ENCODE measurements around the gene EDC3.

The EDC3 gene

DNA sequence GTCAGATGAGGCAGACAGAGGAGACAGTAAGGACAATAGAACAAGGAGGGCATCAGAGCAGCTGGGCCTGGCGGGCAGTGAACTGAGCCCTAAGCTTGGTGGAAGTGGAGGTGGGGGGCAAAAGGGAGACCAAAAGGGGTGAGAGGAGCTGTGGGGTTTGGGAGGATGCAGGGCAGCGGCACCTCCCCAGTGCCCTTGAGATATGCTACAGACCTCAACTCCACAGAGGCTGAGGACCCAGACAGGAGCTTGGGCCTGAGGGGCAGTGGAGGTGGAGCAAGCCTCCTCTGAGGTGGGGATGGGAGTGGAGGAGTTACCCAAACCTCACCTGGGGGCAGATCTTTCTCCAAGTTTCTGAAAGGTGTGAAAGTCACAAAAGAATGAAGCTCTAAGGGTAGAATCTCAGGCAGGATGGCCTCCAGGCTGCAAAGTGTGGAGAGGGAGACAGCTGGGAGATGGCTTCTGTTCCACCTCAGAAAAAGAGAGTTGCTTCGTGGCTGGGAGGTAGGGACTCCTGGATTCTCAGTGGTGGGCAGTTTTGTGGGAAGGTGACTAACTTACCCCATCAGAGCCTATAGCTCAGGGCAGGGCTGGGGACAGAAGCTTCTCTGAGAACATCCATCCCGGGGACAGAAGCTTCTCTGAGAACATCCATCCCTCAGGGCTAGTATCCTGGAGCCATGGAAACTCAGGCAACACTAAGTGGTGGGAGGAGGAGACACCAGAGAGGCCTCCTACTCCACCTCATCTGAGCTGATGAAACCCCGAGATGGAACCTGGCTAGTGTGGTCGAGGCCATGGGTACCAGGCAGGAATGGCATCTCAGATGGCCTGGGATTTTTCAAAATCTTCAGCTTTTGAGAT, 82.5 kb downstream of the EDC3 start:
- no peak overlapping the region for H3K4me3 ChIP-seq (ENCODE audit: low read depth in 1 of 2, low read length in 2 of 2)
- no peaks in the 10 kb centered on the region for H3K27me3 ChIP-seq (ENCODE audit: control insufficient read depth in 1 of 2, insufficient read depth in 2 of 2, low read length in 2 of 2)
- H3K9ac ChIP-seq (ENCODE audit: low read depth in 1 of 2, low read length in 2 of 2), result no peak overlapping the region
- H3K27ac ChIP-seq (ENCODE audit: low read depth, low read length), result no peak overlapping the region
- H3K4me1 ChIP-seq (ENCODE audit: control insufficient read depth in 1 of 2, insufficient read depth in 2 of 2, low read length in 2 of 2), result peaks cover 19 to 20% of the 10 kb centered on the region in 2 donors
- no peaks in the 10 kb centered on the region for H3K36me3 ChIP-seq (ENCODE audit: control insufficient read depth in 1 of 2, insufficient read depth in 2 of 2, low read length in 2 of 2)
- no peaks in the 10 kb centered on the region for H3K9me3 ChIP-seq (ENCODE audit: control insufficient read depth in 1 of 2, low read length in 2 of 2)

DNA sequence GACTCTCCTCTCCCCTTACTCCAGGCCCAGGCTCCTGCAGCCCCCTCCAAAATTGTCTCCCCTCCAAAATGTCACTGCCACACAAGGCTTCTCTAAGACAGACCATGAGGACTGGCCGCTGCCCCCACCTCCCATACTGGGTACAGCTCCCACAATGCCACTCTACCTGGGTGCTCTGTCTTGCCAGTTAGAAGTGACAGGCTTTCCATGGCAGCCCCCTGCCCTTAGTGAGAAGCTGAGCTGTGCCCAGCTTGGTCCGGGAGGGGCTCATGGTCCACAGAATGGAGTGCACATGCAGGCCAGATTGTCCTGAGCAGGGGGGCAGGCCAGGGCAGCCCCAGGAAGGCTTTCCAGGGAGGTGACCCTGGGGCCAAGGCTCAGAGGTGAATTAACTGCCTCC, 83.1 kb downstream of the EDC3 start:
- no peaks in the 10 kb centered on the region for H3K36me3 ChIP-seq (ENCODE audit: control insufficient read depth in 1 of 2, insufficient read depth in 2 of 2, low read length in 2 of 2)
- peaks cover 13 to 14% of the 10 kb centered on the region in 2 donors for H3K4me1 ChIP-seq (ENCODE audit: control insufficient read depth in 1 of 2, insufficient read depth in 2 of 2, low read length in 2 of 2)
- no peak overlapping the region for H3K27ac ChIP-seq (ENCODE audit: low read depth, low read length)
- H3K27me3 ChIP-seq (ENCODE audit: control insufficient read depth in 1 of 2, insufficient read depth in 2 of 2, low read length in 2 of 2), result no peaks in the 10 kb centered on the region
- no peak overlapping the region for H3K4me3 ChIP-seq (ENCODE audit: low read depth in 1 of 2, low read length in 2 of 2)
- no peaks in the 10 kb centered on the region for H3K9me3 ChIP-seq (ENCODE audit: control insufficient read depth in 1 of 2, low read length in 2 of 2)
- no peak overlapping the region for H3K9ac ChIP-seq (ENCODE audit: low read depth in 1 of 2, low read length in 2 of 2)

DNA sequence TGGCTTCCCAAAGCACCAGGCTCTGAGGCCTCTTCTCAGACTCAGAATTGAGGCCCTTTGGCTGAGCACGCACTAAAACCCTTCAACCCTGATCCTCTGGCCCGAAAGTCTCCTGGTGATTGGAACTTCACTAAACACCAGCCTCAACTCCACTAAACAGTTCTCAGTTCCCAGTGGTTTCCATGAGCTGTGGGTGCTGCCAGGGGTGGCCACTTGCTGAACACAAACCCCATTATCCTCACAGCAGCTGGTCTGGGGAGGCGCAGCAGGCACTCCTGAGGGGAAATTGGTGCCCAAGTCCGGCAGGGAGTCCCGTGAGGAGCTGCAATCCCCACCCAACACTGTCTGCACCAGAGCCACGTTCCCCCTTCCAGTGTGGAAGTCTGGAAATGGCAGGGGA, 84.0 kb downstream of the EDC3 start:
- no peaks in the 10 kb centered on the region for H3K27me3 ChIP-seq (ENCODE audit: control insufficient read depth in 1 of 2, insufficient read depth in 2 of 2, low read length in 2 of 2)
- no peak overlapping the region for H3K4me3 ChIP-seq (ENCODE audit: low read depth in 1 of 2, low read length in 2 of 2)
- H3K9me3 ChIP-seq (ENCODE audit: control insufficient read depth in 1 of 2, low read length in 2 of 2), result no peaks in the 10 kb centered on the region
- H3K4me1 ChIP-seq (ENCODE audit: control insufficient read depth in 1 of 2, insufficient read depth in 2 of 2, low read length in 2 of 2), result peaks cover 4 to 5% of the 10 kb centered on the region in 2 donors
- no peak overlapping the region for H3K27ac ChIP-seq (ENCODE audit: low read depth, low read length)
- no peaks in the 10 kb centered on the region for H3K36me3 ChIP-seq (ENCODE audit: control insufficient read depth in 1 of 2, insufficient read depth in 2 of 2, low read length in 2 of 2)
- no peak overlapping the region for H3K9ac ChIP-seq (ENCODE audit: low read depth in 1 of 2, low read length in 2 of 2)

DNA sequence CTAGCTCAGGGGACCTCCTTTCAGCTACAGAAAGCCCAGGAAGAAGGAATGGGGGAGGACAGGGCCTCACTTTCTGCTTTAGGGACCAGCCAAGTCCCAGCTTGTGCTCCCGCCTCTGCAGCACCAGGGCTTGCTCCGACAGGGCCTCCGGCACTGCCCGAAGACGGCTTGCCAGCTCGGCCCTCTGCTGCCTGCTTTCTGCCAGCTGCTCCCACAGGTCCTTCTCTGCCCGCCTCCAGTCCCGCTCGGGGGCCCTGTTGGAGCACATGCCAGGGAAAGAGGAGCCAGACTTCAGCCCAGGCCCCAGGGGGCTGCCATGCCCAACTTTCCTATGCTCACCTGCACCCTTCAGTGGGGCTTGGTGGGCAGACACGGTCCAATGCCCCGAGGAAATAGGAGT, 84.5 kb downstream of the EDC3 start:
- Histone ChIP-seq H3K4me3 (ENCODE audit: low read depth in 1 of 2, low read length in 2 of 2) (no peak overlapping the region), H3K9me3 (ENCODE audit: control insufficient read depth in 1 of 2, low read length in 2 of 2) (no peaks in the 10 kb centered on the region), H3K9ac (ENCODE audit: low read depth in 1 of 2, low read length in 2 of 2) (no peak overlapping the region), H3K27me3 (ENCODE audit: control insufficient read depth in 1 of 2, insufficient read depth in 2 of 2, low read length in 2 of 2) (no peaks in the 10 kb centered on the region), H3K4me1 (ENCODE audit: control insufficient read depth in 1 of 2, insufficient read depth in 2 of 2, low read length in 2 of 2) (peaks cover 0 to under 1% of the 10 kb centered on the region in 2 donors), H3K27ac (ENCODE audit: low read depth, low read length) (no peak overlapping the region), H3K36me3 (ENCODE audit: control insufficient read depth in 1 of 2, insufficient read depth in 2 of 2, low read length in 2 of 2) (no peaks in the 10 kb centered on the region)

DNA sequence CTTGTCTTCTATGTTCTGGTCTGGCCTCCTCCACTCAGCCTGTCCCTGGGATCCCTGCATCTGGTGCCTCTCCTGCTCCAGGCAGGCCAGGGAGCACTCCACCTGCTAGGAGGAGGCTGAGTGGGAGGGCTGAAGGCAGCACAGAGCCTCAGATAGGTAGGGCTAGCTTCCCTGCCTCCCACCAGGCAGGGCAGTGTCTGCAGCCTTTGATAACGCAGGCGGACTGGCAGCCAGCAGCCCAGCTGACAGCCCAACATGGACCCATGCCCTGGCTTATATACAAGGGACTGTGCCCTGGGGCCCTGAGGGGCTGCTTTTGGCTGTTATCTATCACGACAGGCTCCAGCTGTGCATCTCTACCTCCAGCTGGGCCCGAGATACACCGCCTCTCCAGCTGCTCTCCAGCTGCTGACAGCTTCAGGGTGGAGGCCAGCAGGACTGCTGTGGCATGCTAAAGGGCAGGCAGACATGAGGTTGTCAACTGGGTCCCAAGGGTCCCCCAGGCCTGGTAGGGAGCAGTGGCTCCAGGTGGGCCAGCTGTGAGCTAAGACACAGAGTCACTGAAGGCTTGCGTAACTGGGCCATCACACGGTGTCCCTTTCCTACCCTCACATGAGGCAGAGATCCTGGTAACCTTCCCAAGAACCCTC, 85.4 kb downstream of the EDC3 start:
- no peaks in the 10 kb centered on the region for H3K4me1 ChIP-seq (ENCODE audit: control insufficient read depth in 1 of 2, insufficient read depth in 2 of 2, low read length in 2 of 2)
- no peaks in the 10 kb centered on the region for H3K9me3 ChIP-seq (ENCODE audit: control insufficient read depth in 1 of 2, low read length in 2 of 2)
- H3K27ac ChIP-seq (ENCODE audit: low read depth, low read length), result no peak overlapping the region
- H3K4me3 ChIP-seq (ENCODE audit: low read depth in 1 of 2, low read length in 2 of 2), result no peak overlapping the region
- H3K9ac ChIP-seq (ENCODE audit: low read depth in 1 of 2, low read length in 2 of 2), result no peak overlapping the region
- H3K36me3 ChIP-seq (ENCODE audit: control insufficient read depth in 1 of 2, insufficient read depth in 2 of 2, low read length in 2 of 2), result no peaks in the 10 kb centered on the region
- H3K27me3 ChIP-seq (ENCODE audit: control insufficient read depth in 1 of 2, insufficient read depth in 2 of 2, low read length in 2 of 2), result no peaks in the 10 kb centered on the region

DNA sequence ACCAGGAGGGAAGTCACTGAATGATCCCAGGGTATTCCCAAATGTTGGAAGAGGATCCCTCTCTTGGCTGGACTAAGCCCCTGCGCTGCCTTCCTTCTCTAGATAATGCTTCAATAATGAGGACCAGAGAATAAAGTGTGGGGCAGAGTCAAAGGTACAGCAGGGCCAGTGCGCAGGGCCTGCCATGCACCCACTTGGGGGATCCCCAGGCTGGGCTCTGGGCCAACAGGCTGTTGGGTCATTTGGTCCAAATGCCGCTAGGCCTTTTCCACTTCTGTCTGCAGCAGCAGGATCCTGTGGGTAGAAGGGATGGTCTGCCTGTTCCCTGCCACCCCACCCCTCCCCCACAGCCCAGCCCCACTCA, 85.9 kb downstream of the EDC3 start:
- Histone ChIP-seq H3K27ac (ENCODE audit: low read depth, low read length) (no peak overlapping the region), H3K4me3 (ENCODE audit: low read depth in 1 of 2, low read length in 2 of 2) (no peak overlapping the region), H3K36me3 (ENCODE audit: control insufficient read depth in 1 of 2, insufficient read depth in 2 of 2, low read length in 2 of 2) (no peaks in the 10 kb centered on the region), H3K9me3 (ENCODE audit: control insufficient read depth in 1 of 2, low read length in 2 of 2) (no peaks in the 10 kb centered on the region), H3K4me1 (ENCODE audit: control insufficient read depth in 1 of 2, insufficient read depth in 2 of 2, low read length in 2 of 2) (no peaks in the 10 kb centered on the region), H3K9ac (ENCODE audit: low read depth in 1 of 2, low read length in 2 of 2) (no peak overlapping the region), H3K27me3 (ENCODE audit: control insufficient read depth in 1 of 2, insufficient read depth in 2 of 2, low read length in 2 of 2) (no peaks in the 10 kb centered on the region)

DNA sequence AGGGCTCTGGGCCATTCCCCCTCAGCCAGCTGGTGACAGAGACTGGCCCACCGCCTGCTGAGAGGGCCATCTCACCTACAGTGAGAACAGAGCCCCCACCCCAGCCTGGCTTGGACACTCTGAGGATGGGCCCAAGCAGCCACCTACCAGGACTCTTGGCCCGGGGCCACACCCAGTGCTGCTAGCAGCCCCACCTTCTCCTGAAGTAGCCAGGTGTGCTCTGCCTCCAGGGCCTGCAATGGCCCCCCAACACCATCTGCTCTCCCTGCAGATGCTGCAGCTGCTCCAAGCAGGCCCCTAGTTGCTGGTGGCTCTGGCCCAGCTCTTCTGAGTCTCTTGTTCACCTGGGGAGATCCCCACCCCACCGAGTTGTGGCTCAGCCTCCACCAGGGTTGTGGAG, 87.0 kb downstream of the EDC3 start:
- Histone ChIP-seq H3K9me3 (ENCODE audit: control insufficient read depth in 1 of 2, low read length in 2 of 2) (no peaks in the 10 kb centered on the region), H3K27ac (ENCODE audit: low read depth, low read length) (no peak overlapping the region), H3K4me3 (ENCODE audit: low read depth in 1 of 2, low read length in 2 of 2) (no peak overlapping the region), H3K4me1 (ENCODE audit: control insufficient read depth in 1 of 2, insufficient read depth in 2 of 2, low read length in 2 of 2) (no peaks in the 10 kb centered on the region), H3K27me3 (ENCODE audit: control insufficient read depth in 1 of 2, insufficient read depth in 2 of 2, low read length in 2 of 2) (no peaks in the 10 kb centered on the region), H3K9ac (ENCODE audit: low read depth in 1 of 2, low read length in 2 of 2) (no peak overlapping the region), H3K36me3 (ENCODE audit: control insufficient read depth in 1 of 2, insufficient read depth in 2 of 2, low read length in 2 of 2) (no peaks in the 10 kb centered on the region)

DNA sequence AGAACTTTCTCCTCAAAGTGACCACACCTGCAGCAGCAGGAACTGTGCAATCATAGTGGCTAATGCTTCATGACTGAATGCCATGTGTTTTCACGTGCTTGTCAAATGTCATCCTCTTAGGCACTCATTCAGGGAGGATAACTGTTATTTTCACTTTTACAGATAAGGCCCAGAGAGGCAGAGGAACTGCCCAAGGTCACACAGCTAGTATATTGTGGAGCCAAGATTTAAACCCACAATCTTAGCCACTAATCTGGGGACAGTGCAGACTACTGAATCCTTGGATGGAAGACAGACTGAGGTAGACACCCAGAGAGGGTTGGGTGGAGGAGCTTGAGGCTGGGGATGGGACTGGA, 90.1 kb downstream of the EDC3 start:
- Histone ChIP-seq H3K9me3 (ENCODE audit: control insufficient read depth in 1 of 2, low read length in 2 of 2) (no peaks in the 10 kb centered on the region), H3K27ac (ENCODE audit: low read depth, low read length) (no peak overlapping the region), H3K9ac (ENCODE audit: low read depth in 1 of 2, low read length in 2 of 2) (no peak overlapping the region), H3K4me1 (ENCODE audit: control insufficient read depth in 1 of 2, insufficient read depth in 2 of 2, low read length in 2 of 2) (no peaks in the 10 kb centered on the region), H3K36me3 (ENCODE audit: control insufficient read depth in 1 of 2, insufficient read depth in 2 of 2, low read length in 2 of 2) (no peaks in the 10 kb centered on the region), H3K27me3 (ENCODE audit: control insufficient read depth in 1 of 2, insufficient read depth in 2 of 2, low read length in 2 of 2) (no peaks in the 10 kb centered on the region), H3K4me3 (ENCODE audit: low read depth in 1 of 2, low read length in 2 of 2) (no peak overlapping the region)

DNA sequence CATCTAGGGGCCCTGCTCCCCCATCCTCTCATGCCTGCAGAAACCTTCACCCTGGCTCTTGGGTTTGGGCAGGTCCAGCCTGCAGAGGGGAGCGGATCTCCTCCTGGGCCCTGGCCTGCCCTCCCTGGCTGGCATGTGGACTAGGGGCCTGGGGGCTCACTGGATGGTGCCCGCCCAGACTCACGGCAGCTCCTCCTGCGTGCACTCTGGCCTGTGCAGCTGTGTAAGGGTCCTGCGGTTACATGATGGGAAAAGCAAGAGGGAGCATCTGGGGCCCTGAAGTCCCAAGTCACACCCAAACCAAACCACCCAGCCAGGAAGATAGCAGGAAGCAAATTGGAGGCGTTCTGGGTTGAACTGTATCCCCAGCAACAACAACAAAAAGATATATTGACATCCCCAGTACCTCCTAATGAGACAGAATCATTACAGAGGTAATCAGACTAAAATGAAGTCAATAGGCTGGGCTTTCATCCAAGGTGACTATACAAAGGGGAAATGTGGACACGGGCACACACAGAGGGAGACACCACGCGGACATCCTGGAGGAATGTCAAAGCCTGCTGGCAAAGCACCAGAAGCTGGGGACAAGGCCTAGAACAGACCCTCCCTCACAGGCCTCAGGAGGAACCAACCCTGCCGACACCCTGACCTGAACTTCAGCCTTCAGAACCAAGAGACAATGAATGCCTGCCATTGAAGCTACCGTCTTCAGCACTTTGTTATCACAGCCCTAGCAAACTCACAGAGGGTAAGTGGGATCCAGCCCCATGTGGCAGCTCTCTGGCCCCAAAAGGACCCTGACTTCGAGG, 90.6 kb downstream of the EDC3 start:
- no peak overlapping the region for H3K4me3 ChIP-seq (ENCODE audit: low read depth in 1 of 2, low read length in 2 of 2)
- no peaks in the 10 kb centered on the region for H3K27me3 ChIP-seq (ENCODE audit: control insufficient read depth in 1 of 2, insufficient read depth in 2 of 2, low read length in 2 of 2)
- H3K9me3 ChIP-seq (ENCODE audit: control insufficient read depth in 1 of 2, low read length in 2 of 2), result no peaks in the 10 kb centered on the region
- no peak overlapping the region for H3K27ac ChIP-seq (ENCODE audit: low read depth, low read length)
- no peaks in the 10 kb centered on the region for H3K4me1 ChIP-seq (ENCODE audit: control insufficient read depth in 1 of 2, insufficient read depth in 2 of 2, low read length in 2 of 2)
- H3K9ac ChIP-seq (ENCODE audit: low read depth in 1 of 2, low read length in 2 of 2), result no peak overlapping the region
- H3K36me3 ChIP-seq (ENCODE audit: control insufficient read depth in 1 of 2, insufficient read depth in 2 of 2, low read length in 2 of 2), result no peaks in the 10 kb centered on the region

Data from duodenal mucosa (tissue), 2 donors.